NCI-H2227 treated with DMSO at 0.1 percent for 48 hours (cell line): ENCODE measurements around the gene SRSF1.
A peak's percentile ranks its signal among the peaks of the same experiment; 100 is the strongest.
"Not testable (repeated sequence)": the region's sequence is repeated elsewhere in the genome, so short reads cannot be mapped to it uniquely, and the experiment has no call there.

Source experiments
- DNase-seq: peaks from one replicate; lab custom pipeline; 2025; lab: John Stamatoyannopoulos, UW

Gene SRSF1

DNA sequence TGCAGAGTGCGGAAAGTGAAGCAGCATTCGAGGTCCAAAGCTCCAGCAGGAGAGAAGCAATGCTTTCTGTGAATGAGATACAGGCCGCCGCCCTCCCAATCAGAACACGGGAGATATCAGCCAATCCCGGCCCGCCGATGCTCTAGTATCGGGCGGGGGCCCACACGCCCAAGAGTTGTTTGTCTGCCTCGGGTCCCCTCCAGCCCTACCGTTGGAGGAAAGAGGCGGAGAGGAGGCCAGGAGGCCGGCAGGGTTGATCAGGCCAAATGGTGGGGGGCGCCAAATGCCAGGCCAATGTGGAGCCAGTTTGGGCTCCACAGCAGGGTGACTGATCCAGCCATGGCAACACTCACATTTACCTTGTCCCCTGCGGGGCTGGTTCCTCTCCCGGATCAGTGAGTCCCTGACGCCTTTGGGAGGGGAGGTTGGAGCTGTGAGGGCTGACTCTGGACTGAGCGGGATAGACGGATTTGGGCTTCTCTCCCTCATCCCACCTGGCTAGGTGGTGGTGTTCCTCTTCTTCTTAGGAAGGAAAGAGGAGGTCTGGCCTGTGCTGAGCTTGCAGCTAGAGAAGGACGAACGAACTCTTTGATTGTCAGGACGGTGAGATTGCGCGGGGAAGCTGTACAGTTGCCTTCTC is 41.4 kb downstream of the SRSF1 start:
- DNase-seq: no peak

- no peak for DNase-seq
Measured at GRCh38 chr17:57963149-57963511, 43.9 kb downstream of the SRSF1 start.

DNA sequence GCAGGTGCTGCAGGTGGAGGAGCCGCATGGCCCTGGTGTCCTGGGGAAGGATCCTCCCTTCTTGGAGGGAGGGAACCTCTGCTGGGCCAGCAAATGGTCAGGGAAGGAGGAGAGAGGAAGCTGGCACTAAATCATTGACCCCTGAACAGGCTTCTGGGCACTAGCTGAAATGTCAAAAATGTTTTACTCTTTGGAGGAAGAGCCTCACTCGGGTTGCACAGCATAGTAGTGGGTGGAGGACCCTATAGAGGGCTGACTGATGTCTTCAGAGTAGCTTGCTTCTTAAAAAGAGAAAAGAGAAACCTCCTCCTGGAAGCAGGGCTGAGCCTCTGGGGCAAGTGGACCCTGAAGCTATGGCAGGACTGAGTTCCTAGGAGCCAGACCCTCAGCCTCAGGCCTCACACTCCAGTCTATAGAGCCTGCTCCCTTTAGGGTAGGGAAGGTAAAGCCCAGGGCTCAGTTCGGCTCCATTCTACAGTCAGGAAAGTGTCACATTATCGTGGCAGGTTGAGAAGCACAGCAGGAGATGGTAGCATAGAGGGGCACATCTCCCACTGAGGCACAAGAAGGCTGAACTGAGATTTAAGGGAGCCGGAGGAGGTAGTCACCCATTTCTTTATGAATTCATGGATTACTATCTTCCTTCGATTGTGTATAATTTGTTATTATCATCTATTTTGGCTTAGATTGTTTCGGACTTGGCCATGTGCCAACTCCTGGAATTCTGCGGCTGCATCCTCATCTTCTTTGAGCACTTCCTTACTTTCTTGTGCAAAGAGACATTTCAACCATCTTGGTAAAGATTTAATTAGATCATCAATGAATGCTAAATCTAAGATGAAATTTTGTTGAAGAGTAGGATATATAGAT is 44.5 kb downstream of the SRSF1 start:
- no peak for DNase-seq

GRCh38 chr17:57959929-57960328 is 47.1 kb downstream of the SRSF1 start:
- DNase-seq: no peak

GRCh38 chr17:57958391-57958790 is 48.7 kb downstream of the SRSF1 start:
- not testable (repeated sequence) for DNase-seq

DNA sequence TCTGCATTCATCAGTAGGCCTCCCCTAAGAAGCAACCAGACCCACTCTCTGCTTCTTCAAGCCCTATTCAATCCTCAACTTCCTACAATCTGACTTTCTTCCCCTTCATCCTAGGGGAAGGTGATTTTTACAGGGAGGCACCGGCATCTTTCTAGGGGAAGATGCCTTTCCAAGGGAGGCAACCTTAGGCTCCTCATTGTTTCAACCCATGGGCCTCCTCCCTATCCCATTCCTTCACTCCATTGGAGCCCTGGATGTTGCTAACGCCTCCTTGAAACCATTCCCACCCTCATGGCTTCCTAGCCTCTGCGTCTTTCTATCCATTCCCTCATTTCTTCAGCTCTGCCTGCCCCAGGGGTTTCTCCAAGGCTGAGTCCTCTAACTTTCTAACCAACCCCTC is 49.2 kb downstream of the SRSF1 start:
- DNase-seq: no peak

GRCh38 chr17:57957120-57957850 is 49.8 kb downstream of the SRSF1 start:
- DNase-seq: no peak

- no peak for DNase-seq
Measured at GRCh38 chr17:57956291-57957119, 50.5 kb downstream of the SRSF1 start.

GRCh38 chr17:57955183-57955931 is 51.7 kb downstream of the SRSF1 start, which contains the start of gene CUEDC1:
Gene CUEDC1, minus strand, starts transcription at chr17:57955412. Its CDS starts 69,848 bp downstream, at chr17:57885564.
- DNase-seq: peak; percentile 58

DNA sequence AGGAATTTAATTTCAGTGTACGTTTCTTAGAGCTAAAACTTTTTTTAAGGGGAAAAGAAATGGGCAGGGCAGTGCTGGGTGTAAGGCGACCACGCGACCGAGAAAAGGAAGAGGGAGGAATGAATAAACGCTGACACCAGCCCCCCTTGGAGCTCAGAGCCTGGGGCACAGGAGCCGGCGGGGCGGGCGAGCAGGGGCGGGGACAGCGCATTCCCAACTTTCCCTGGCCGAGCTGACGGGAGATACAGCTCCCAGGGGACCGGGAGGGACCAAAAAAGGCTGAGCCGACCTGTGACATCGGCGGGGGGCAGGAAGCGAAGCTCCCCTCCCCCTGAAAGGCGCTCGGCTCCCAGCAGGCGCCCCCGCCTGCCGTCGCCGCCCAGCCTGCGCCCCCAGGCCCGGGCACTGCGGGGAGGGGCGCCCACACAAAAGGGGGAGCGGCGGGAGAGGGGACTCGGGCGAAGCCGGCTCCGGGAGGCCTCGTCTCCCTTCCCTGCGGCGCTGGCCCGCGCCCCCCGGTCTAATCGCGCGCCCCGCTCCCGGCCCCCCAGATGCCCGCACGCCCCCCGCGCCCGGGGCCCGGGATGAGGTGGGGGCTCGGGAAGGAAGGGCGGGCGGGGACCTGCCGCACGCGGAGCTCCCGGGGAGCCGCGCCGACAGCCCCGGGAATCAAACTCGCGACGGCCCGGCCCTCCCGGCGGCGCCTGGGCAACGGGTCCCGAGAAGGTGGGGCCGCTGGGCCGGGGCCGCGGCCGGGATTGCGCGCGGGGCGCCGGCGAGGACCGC is 52.5 kb downstream of the SRSF1 start:
- no peak for DNase-seq

DNA sequence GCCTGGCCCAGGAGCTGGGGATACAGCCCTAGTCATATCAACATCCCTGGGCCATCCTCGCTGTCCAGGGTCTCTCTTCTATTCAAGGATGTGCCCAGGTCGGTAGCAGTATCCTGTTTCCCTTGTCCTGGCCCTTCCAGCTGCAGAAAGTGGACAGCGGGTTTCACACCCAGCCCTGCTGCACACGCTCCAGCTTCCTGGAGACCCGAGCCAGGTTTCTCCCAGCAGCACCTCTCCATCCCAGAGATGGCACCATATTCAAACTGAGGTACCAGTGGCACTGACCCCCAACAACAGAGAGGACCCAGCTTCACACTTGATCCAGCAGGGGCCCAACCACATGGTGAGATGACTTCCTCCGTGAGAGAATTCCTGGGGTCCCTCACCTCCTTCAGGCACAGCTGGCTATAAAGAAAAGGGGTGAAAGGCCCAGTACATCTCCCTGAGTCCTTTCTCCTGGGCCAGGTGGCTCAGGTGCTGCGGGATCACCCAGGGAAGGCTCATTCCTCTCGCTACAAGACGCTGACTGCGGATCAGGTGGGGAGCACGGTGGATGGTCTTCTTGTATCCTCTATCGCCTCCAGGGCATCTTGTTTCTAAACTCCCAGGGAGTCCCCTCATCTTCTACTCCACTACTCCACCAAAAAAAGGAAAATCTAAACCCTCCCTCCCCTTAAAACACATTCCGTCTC is 53.2 kb downstream of the SRSF1 start:
- DNase-seq: no peak
